SU-DHL-6 (cell line): ENCODE measurements around the gene DNAJC15.

ENCODE experiments used
- H2AFZ ChIP-seq: fragments of 200-600 bp; sonication (generic); 2 replicates; pipeline ENCODE4 v1.6.1; 2014; ENCODE audit warnings: low read depth, mild to moderate bottlenecking, moderate library complexity, mixed read lengths, antibody characterized with exemption, low read length; ENCODE audit not compliant: severe bottlenecking
- H3F3A ChIP-seq: fragments of 200-600 bp; shearing (Covaris generic); 2 replicates; pipeline ENCODE4 v1.6.0; 2016; ENCODE audit warnings: antibody characterized with exemption, mild to moderate bottlenecking; ENCODE audit not compliant: insufficient read depth
- H3K27ac ChIP-seq: fragments of 200-600 bp; sonication (generic); 2 replicates; pipeline ENCODE4 v1.5.1; 2016; ENCODE audit warnings: low read depth, mild to moderate bottlenecking, low read length, moderate library complexity, mixed read lengths
- H3K27me3 ChIP-seq: fragments of 200-600 bp; sonication (generic), shearing (Covaris generic); 2 replicates; pipeline ENCODE4 v1.6.0; 2014; ENCODE audit warnings: mild to moderate bottlenecking, low read length
- H3K36me3 ChIP-seq: fragments of 200-600 bp; sonication (generic); 2 replicates; pipeline ENCODE4 v1.6.1; 2014; ENCODE audit warnings: mild to moderate bottlenecking, low read length, mixed read lengths
- H3K4me2 ChIP-seq: fragments of 300-600, 200-600 bp; shearing (Covaris generic), sonication (generic); 2 replicates; pipeline ENCODE4 v1.6.0; 2014; ENCODE audit warnings: low read length, low read depth, mild to moderate bottlenecking; ENCODE audit not compliant: poor library complexity, severe bottlenecking
- H3K4me3 ChIP-seq: fragments of 200-600 bp; sonication (generic); 2 replicates; pipeline ENCODE4 v1.5.1; 2014; ENCODE audit warnings: antibody characterized with exemption, low read length, mild to moderate bottlenecking, mixed read lengths; ENCODE audit not compliant: insufficient read depth, poor library complexity, severe bottlenecking
- H3K79me2 ChIP-seq: fragments of 200-600 bp; sonication (generic); 2 replicates; pipeline ENCODE4 v1.6.1; 2014; ENCODE audit warnings: mild to moderate bottlenecking, low read length, moderate library complexity; ENCODE audit not compliant: insufficient read depth
- H3K9ac ChIP-seq: fragments of 200-600 bp; sonication (generic); 2 replicates; pipeline ENCODE4 v1.7.0; 2014; ENCODE audit warnings: mild to moderate bottlenecking, low read length
- H3K9me2 ChIP-seq: fragments of 200-600 bp; sonication (generic); replicated peaks from 2 replicates; pipeline ENCODE4 v1.6.1; 2014; ENCODE audit warnings: low read length; ENCODE audit not compliant: insufficient read depth
- H3K9me3 ChIP-seq: fragments of 200-600 bp; sonication (generic); 2 replicates; pipeline ENCODE4 v1.6.1; 2014; ENCODE audit warnings: low read length, mixed read lengths; ENCODE audit not compliant: insufficient read depth
- H4K20me1 ChIP-seq: fragments of 200-600 bp; sonication (generic); 2 replicates; pipeline ENCODE4 v1.6.1; 2014; ENCODE audit warnings: low read depth, mild to moderate bottlenecking, antibody characterized with exemption, low read length, moderate library complexity, mixed read lengths
- EZH2phosphoT487 ChIP-seq: fragments of 200-600 bp; sonication (generic), shearing (Covaris generic); conservative IDR thresholded peaks from 2 replicates; pipeline ENCODE4 v1.6.1; 2018; ENCODE audit warnings: mild to moderate bottlenecking, antibody characterized with exemption, low read length, moderate library complexity, mixed read lengths
- TF ChIP-seq, protein P1 (sequence below): fragments of 200-600 bp; sonication (generic); IDR thresholded peaks from one replicate; pipeline ENCODE4 v1.5.1; 2017; ENCODE audit warnings: antibody characterized with exemption, mild to moderate bottlenecking, low read length, moderate library complexity; ENCODE audit not compliant: insufficient read depth, poor library complexity, severe bottlenecking

The DNAJC15 gene

DNA sequence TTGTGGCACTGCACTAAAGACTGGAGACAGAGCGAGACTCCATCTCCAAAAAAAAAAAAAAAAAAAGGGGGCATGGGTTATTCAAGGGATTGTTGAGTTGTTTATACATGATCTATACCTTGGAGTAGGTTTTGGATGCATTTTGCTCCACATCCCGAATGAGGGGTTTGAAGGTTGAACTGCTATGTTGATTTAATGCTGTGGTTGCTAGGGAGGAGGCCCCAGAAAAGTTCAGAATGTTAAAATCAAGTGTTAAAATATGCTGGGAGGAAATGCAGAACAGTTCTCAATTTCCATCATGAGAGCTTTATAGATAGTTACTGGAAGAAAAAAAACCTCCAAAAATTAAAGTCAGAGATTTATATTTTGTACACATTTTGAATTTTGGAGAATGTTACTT, 116.5 kb downstream of the DNAJC15 start:
- Histone ChIP-seq H3K79me2 (no peaks in the 10 kb centered on the region), H3K4me3 (no peak overlapping the region), H3K36me3 (no peaks in the 10 kb centered on the region), H3F3A (no peaks in the 10 kb centered on the region), H2AFZ (no peak overlapping the region), H4K20me1 (no peaks in the 10 kb centered on the region), H3K4me2 (no peak overlapping the region), H3K9me3 (no peaks in the 10 kb centered on the region), H3K9ac (no peak overlapping the region), H3K9me2 (no peaks in the 10 kb centered on the region), H3K27me3 (no peaks in the 10 kb centered on the region), H3K27ac (no peak overlapping the region)
- TF ChIP-seq, protein P1, sequence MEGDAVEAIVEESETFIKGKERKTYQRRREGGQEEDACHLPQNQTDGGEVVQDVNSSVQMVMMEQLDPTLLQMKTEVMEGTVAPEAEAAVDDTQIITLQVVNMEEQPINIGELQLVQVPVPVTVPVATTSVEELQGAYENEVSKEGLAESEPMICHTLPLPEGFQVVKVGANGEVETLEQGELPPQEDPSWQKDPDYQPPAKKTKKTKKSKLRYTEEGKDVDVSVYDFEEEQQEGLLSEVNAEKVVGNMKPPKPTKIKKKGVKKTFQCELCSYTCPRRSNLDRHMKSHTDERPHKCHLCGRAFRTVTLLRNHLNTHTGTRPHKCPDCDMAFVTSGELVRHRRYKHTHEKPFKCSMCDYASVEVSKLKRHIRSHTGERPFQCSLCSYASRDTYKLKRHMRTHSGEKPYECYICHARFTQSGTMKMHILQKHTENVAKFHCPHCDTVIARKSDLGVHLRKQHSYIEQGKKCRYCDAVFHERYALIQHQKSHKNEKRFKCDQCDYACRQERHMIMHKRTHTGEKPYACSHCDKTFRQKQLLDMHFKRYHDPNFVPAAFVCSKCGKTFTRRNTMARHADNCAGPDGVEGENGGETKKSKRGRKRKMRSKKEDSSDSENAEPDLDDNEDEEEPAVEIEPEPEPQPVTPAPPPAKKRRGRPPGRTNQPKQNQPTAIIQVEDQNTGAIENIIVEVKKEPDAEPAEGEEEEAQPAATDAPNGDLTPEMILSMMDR = no peak
- TF ChIP-seq EZH2phosphoT487 = no peak

DNA sequence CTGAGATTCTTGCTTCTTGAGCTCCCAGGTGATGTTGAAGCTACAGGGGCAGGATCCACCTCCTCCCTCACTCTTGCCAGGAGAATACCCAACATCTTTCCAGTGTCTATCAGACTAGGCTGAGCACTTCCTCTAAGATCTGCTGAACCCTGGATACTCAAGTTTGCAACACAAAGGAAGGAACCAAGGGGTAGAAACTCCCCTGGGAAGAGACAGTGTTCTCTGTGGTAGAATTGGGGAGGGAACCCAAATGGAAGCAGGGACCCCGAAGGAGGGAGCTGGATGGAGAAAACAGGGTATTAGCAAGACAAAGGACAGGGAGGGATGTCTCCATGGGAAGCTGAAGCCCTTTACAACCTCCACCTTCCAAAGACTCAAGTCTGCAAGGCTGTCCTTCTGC, 117.6 kb downstream of the DNAJC15 start:
- Histone ChIP-seq H3K4me2 (no peak overlapping the region), H4K20me1 (no peaks in the 10 kb centered on the region), H3K4me3 (no peak overlapping the region), H3K9me3 (no peaks in the 10 kb centered on the region), H3K36me3 (no peaks in the 10 kb centered on the region), H3K27ac (no peak overlapping the region), H3K27me3 (no peaks in the 10 kb centered on the region), H3K9me2 (no peaks in the 10 kb centered on the region), H2AFZ (no peak overlapping the region), H3K79me2 (no peaks in the 10 kb centered on the region), H3F3A (no peaks in the 10 kb centered on the region), H3K9ac (no peak overlapping the region)
- TF ChIP-seq, protein P1 = no peak
- TF ChIP-seq EZH2phosphoT487 = no peak

DNA sequence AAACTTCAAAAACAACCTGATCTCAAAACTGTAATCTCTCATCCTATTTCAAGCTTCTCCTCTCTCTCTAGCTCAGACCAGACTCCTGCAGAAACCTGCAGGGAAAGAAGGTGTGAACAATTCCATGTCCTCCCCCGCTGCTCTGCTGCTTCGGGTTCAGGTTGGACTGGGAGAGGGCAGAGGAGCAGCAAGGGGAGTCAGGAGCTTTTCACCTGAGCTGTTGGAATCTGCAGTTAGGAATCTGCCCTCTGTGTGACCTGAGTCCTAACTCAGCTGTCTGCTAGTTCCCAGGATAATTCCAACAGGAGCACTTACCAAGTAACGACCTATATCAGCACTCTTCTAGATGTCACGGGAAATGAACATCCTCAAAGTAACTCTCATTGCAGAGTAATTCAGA, 118.3 kb downstream of the DNAJC15 start:
- H3K4me2 ChIP-seq = no peak overlapping the region

More for the DNA sequence above, 118.3 kb downstream of the DNAJC15 start:
- Histone ChIP-seq H3K79me2 (no peaks in the 10 kb centered on the region), H3F3A (no peaks in the 10 kb centered on the region), H4K20me1 (no peaks in the 10 kb centered on the region), H3K4me3 (no peak overlapping the region), H3K9me2 (no peaks in the 10 kb centered on the region), H3K36me3 (no peaks in the 10 kb centered on the region), H3K27ac (no peak overlapping the region), H3K9me3 (no peaks in the 10 kb centered on the region), H3K27me3 (no peaks in the 10 kb centered on the region), H2AFZ (no peak overlapping the region), H3K9ac (no peak overlapping the region)
- TF ChIP-seq, protein P1 = no peak
- no peak for TF ChIP-seq EZH2phosphoT487
